OCI-LY7 (cell line): ENCODE measurements around the gene CSHL1. TPM values are rescaled to one million over a fixed set of nuclear protein-coding genes. Genes with fewer than 3 reads are reported as not detected.

Source experiments
- BruUV-seq: library from RNA; stranded (reverse); fragments of 400-500 nt; replicated peaks from 2 replicates; lab custom pipeline; 2021; lab: Mats Ljungman, UMichigan
- CTCF ChIA-PET: fragments of 300-600 bp; sonication (Branson Sonifier 250); formaldehyde crosslinking; loops from one replicate; lab custom pipeline; 2022; ENCODE audit warnings: antibody characterized with exemption; ENCODE audit not compliant: unreplicated experiment; lab: Charles Lee
- POLR2A ChIA-PET: fragments of 300-600 bp; sonication (Branson Sonifier 250); formaldehyde crosslinking; loops from one replicate; lab custom pipeline; 2022; ENCODE audit warnings: antibody characterized with exemption; lab: Charles Lee
- DNase-seq: peaks from one replicate; pipeline ENCODE4 v3.0.0-alpha.2; 2015; ENCODE audit warnings: low spot score
- H2AFZ ChIP-seq: fragments of 200-600 bp; sonication (generic), shearing (Covaris generic); 2 replicates; pipeline ENCODE4 v1.6.1; 2014; ENCODE audit warnings: mild to moderate bottlenecking, antibody characterized with exemption, low read length, moderate library complexity
- H3K27ac ChIP-seq: fragments of 200-600 bp; sonication (generic); 2 replicates; pipeline ENCODE4 v1.5.1; 2014; ENCODE audit warnings: mixed run types, low read depth, mild to moderate bottlenecking, moderate library complexity, low read length, inconsistent platforms; ENCODE audit not compliant: poor library complexity, severe bottlenecking
- H3K36me3 ChIP-seq: fragments of 200-600 bp; sonication (generic); 2 replicates; pipeline ENCODE4 v1.6.1; 2014; ENCODE audit warnings: mild to moderate bottlenecking, antibody characterized with exemption, low read length, moderate library complexity, mixed read lengths; ENCODE audit not compliant: insufficient read depth
- H3K4me1 ChIP-seq: fragments of 200-600 bp; sonication (generic); 2 replicates; pipeline ENCODE4 v1.5.1; 2014; ENCODE audit warnings: mild to moderate bottlenecking, low read length; ENCODE audit not compliant: insufficient read depth, poor library complexity, severe bottlenecking
- H3K4me2 ChIP-seq: fragments of 200-600 bp; sonication (generic); 2 replicates; pipeline ENCODE4 v1.6.1; 2014; ENCODE audit warnings: mild to moderate bottlenecking, low read length
- H3K4me3 ChIP-seq: fragments of 200-600 bp; sonication (generic); 2 replicates; pipeline ENCODE4 v1.5.1; 2014; ENCODE audit warnings: mild to moderate bottlenecking, low read depth, low read length; ENCODE audit not compliant: poor library complexity, severe bottlenecking
- H3K79me2 ChIP-seq: fragments of 200-600 bp; sonication (generic); 2 replicates; pipeline ENCODE4 v1.6.1; 2016; ENCODE audit warnings: low read depth, mild to moderate bottlenecking, low read length, moderate library complexity, mixed read lengths; ENCODE audit not compliant: insufficient read depth
- H3K9me2 ChIP-seq: fragments of 200-600 bp; sonication (generic); 2 replicates; pipeline ENCODE4 v1.6.1; 2016; ENCODE audit warnings: mild to moderate bottlenecking, low read length, mixed read lengths; ENCODE audit not compliant: insufficient read depth
- H3K9me3 ChIP-seq: fragments of 200-600 bp; sonication (generic); 2 replicates; pipeline ENCODE4 v1.6.1; 2014; ENCODE audit warnings: mild to moderate bottlenecking, mixed run types, low read length, mixed read lengths
- H4K20me1 ChIP-seq: fragments of 200-600 bp; sonication (generic); 2 replicates; pipeline ENCODE4 v1.6.1; 2014; ENCODE audit warnings: mild to moderate bottlenecking, antibody characterized with exemption, low read length, moderate library complexity, mixed read lengths; ENCODE audit not compliant: insufficient read depth
- CTCF ChIP-seq: fragments of 200-600 bp; sonication (generic); conservative IDR thresholded peaks from 2 replicates; pipeline ENCODE4 v1.5.1; 2014; ENCODE audit warnings: mild to moderate bottlenecking, antibody characterized with exemption, low read length, moderate library complexity, mixed read lengths
- EZH2phosphoT487 ChIP-seq: fragments of 200-600 bp; sonication (generic); IDR thresholded peaks from 2 replicates; pipeline ENCODE4 v1.6.1; 2018; ENCODE audit warnings: low read depth, borderline replicate concordance, mild to moderate bottlenecking, mixed run types, antibody characterized with exemption, low read length, moderate library complexity, mixed read lengths
- intact Hi-C: fragments of 100-400 bp; cut with micrococcal nuclease; formaldehyde crosslinking; loops from one replicate; pipeline ENCODE4 v1.10.0; 2022; ENCODE audit not compliant: unreplicated experiment
- total RNA-seq, 2 experiments: library from RNA; depleted of rRNA in 1 of 2; stranded (reverse); fragments of >200 nt in 1 of 2; shearing (Covaris generic) in 1 of 2; gene quantifications; 2 replicates each; pipeline ENCODE4 v1.2.3, GENCODE V29; 2014 to 2022

CSHL1 gene
- total RNA-seq, 2 experiments from 2014 or later, result not detected

- H4K20me1 ChIP-seq, result no peaks in the 10 kb centered on the region
- DNase-seq, result no peak
- intact Hi-C loops, result no loop called here
- 0 out of 2 replicates have a peak overlapping the region, but pooled peaks have one; percentile 33 for H3K4me2 ChIP-seq
- H3K9me3 ChIP-seq, result no peaks in the 10 kb centered on the region
- no peak overlapping the region for H2AFZ ChIP-seq
- no TSS peak for BruUV-seq
- H3K9me2 ChIP-seq, result no peaks in the 10 kb centered on the region
- TF ChIP-seq EZH2phosphoT487 (no peak), CTCF (no peak)
- POLR2A ChIA-PET, result interaction anchor here (1.4 kb wide), 1 partner anchor 8 kb away, joined by 5 read pairs; no protein-coding TSS in a partner anchor
- no peaks in the 10 kb centered on the region; the same call in 1 of the 2 replicates for H3K36me3 ChIP-seq
- no peak overlapping the region for H3K4me3 ChIP-seq
- peaks cover 11% of the 10 kb centered on the region; the same call in 1 of the 2 replicates for H3K79me2 ChIP-seq
- CTCF ChIA-PET, result interaction anchor here (1.0 kb wide), 1 partner anchor 9 kb away, joined by 3 read pairs; no protein-coding TSS in a partner anchor
- no peak overlapping the region for H3K27ac ChIP-seq
- H3K4me1 ChIP-seq, result peaks cover 73% of the 10 kb centered on the region
Measured at GRCh38 chr17:63937920-63938319, 26.9 kb upstream of the CSHL1 start.

GRCh38 chr17:63937319-63937718, 26.3 kb upstream of the CSHL1 start:
- Histone ChIP-seq H3K36me3 (no peaks in the 10 kb centered on the region; the same call in 1 of the 2 replicates), H3K4me1 (peaks cover 77% of the 10 kb centered on the region), H3K79me2 (peaks cover 17% of the 10 kb centered on the region; the same call in 1 of the 2 replicates), H4K20me1 (no peaks in the 10 kb centered on the region), H3K4me3 (no peak overlapping the region), H2AFZ (no peak overlapping the region), H3K4me2 (peak overlapping the region; percentile 33), H3K27ac (peak overlapping the region; percentile 32), H3K9me2 (no peaks in the 10 kb centered on the region), H3K9me3 (no peaks in the 10 kb centered on the region)
- no peak for TF ChIP-seq EZH2phosphoT487
- TF ChIP-seq CTCF, result peak; percentile 51
- ChIA-PET POLR2A (interaction anchor here (0.6 to 1.4 kb wide), 4 partner anchors 9 to 84 kb away, joined by 3 to 7 read pairs (median 4); no protein-coding TSS in a partner anchor), CTCF (no interaction called here)
- DNase-seq, result no peak
- no TSS peak for BruUV-seq
- intact Hi-C loops, result no loop called here
